ENCODE measurements around the gene MKNK2.

GRCh38 chr19:2070436-2070827 is 19.4 kb upstream of the MKNK2 start:
- no peak for TF ChIP-seq CTCF (IDR thresholded peaks at IDR 0.05 in 2 of 3, conservative IDR thresholded peaks at IDR 0.05 in 1 of 3; ENCODE audit: borderline replicate concordance in 1 of 3, insufficient read depth in 1 of 3, low read depth in 2 of 3, low read length in 2 of 3)
- no peak for TF ChIP-seq POLR2A (IDR thresholded peaks at IDR 0.05; ENCODE audit: borderline replicate concordance, extremely low read depth, insufficient read depth, insufficient read length)
- no peak for TF ChIP-seq ZNF274 (IDR thresholded peaks at IDR 0.05; ENCODE audit: low read depth, low read length)
